Sigmoid colon (tissue), 3 donors: Measurements from ENCODE around the gene MAST1.

Experiments
- POLR2A ChIP-seq, 2 donors: fragments of 450-650 bp; IDR thresholded peaks; one replicate each; pipeline ENCODE4 v1.6.1; 2016; ENCODE audit warnings: antibody characterized with exemption in 2 of 2, mild to moderate bottlenecking in 2 of 2, moderate library complexity in 2 of 2
- TF ChIP-seq, protein P1 (sequence below), 4 experiments: fragments of 450-650 bp in 3 of 4; fragments of 200-600 bp in 1 of 4; IDR thresholded peaks; one replicate each; pipeline ENCODE4 v1.5.1; 2016 to 2019; ENCODE audit warnings: antibody characterized with exemption in 4 of 4, mild to moderate bottlenecking in 3 of 4, moderate library complexity in 2 of 4

GRCh38 chr19:12890787-12891552, 52.7 kb downstream of the MAST1 start, which contains the start of gene GCDH:
- TF ChIP-seq, protein P1, sequence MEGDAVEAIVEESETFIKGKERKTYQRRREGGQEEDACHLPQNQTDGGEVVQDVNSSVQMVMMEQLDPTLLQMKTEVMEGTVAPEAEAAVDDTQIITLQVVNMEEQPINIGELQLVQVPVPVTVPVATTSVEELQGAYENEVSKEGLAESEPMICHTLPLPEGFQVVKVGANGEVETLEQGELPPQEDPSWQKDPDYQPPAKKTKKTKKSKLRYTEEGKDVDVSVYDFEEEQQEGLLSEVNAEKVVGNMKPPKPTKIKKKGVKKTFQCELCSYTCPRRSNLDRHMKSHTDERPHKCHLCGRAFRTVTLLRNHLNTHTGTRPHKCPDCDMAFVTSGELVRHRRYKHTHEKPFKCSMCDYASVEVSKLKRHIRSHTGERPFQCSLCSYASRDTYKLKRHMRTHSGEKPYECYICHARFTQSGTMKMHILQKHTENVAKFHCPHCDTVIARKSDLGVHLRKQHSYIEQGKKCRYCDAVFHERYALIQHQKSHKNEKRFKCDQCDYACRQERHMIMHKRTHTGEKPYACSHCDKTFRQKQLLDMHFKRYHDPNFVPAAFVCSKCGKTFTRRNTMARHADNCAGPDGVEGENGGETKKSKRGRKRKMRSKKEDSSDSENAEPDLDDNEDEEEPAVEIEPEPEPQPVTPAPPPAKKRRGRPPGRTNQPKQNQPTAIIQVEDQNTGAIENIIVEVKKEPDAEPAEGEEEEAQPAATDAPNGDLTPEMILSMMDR (IDR thresholded peaks at IDR 0.05): no peak
- TF ChIP-seq POLR2A (IDR thresholded peaks at IDR 0.05): peak; percentile 66 to 71
